DOHH2 (cell line): ENCODE data around the gene STX16.

Experiments used
- H3F3A ChIP-seq: fragments of 200-600 bp; sonication (generic), shearing (Covaris generic); 2 replicates; pipeline ENCODE4 v1.6.0; 2016; ENCODE audit warnings: antibody characterized with exemption, mild to moderate bottlenecking; ENCODE audit not compliant: control insufficient read depth, insufficient read depth
- H3K27ac ChIP-seq: fragments of 200-600 bp; sonication (generic); 2 replicates; pipeline ENCODE4 v1.5.1; 2014; ENCODE audit warnings: low read depth, mild to moderate bottlenecking, low read length, moderate library complexity
- H3K27me3 ChIP-seq: fragments of 200-600 bp; sonication (generic); 2 replicates; pipeline ENCODE4 v1.6.1; 2014; ENCODE audit warnings: mild to moderate bottlenecking, low read length, mixed read lengths; ENCODE audit not compliant: control insufficient read depth
- H3K36me3 ChIP-seq: fragments of 200-600 bp; sonication (generic); 2 replicates; pipeline ENCODE4 v1.6.1; 2014; ENCODE audit warnings: mild to moderate bottlenecking, low read length, moderate library complexity, mixed read lengths; ENCODE audit not compliant: control insufficient read depth
- H3K4me1 ChIP-seq: fragments of 200-600 bp; sonication (generic); 2 replicates; pipeline ENCODE4 v1.6.1; 2014; ENCODE audit warnings: mild to moderate bottlenecking, low read length, mixed read lengths; ENCODE audit not compliant: control insufficient read depth
- H3K4me2 ChIP-seq: fragments of 200-600 bp; sonication (generic); 2 replicates; pipeline ENCODE4 v1.6.0; 2014; ENCODE audit warnings: mild to moderate bottlenecking, low read length, moderate library complexity
- H3K4me3 ChIP-seq: fragments of 200-600 bp; sonication (generic); 2 replicates; pipeline ENCODE4 v1.5.1; 2014; ENCODE audit warnings: mild to moderate bottlenecking, low read length, mixed read lengths
- H3K79me2 ChIP-seq: fragments of 200-600 bp; sonication (generic); 2 replicates; pipeline ENCODE4 v1.6.1; 2014; ENCODE audit warnings: mild to moderate bottlenecking, low read length, mixed read lengths; ENCODE audit not compliant: control insufficient read depth
- H3K9me2 ChIP-seq: fragments of 200-600 bp; sonication (generic); replicated peaks from 2 replicates; pipeline ENCODE4 v1.6.1; 2014; ENCODE audit warnings: mild to moderate bottlenecking, low read length, mixed read lengths; ENCODE audit not compliant: control insufficient read depth
- H3K9me3 ChIP-seq: fragments of 200-600 bp; sonication (generic); 2 replicates; pipeline ENCODE4 v1.6.1; 2014; ENCODE audit warnings: antibody characterized with exemption, low read length, mixed read lengths; ENCODE audit not compliant: control insufficient read depth, insufficient read depth
- H4K20me1 ChIP-seq: fragments of 200-600 bp; sonication (generic); 2 replicates; pipeline ENCODE4 v1.6.0; 2014; ENCODE audit warnings: low read depth, mild to moderate bottlenecking, antibody characterized with exemption, low read length, moderate library complexity; ENCODE audit not compliant: control insufficient read depth, insufficient read depth
- CTCF ChIP-seq: fragments of 200-600 bp; sonication (generic); IDR thresholded peaks from one replicate; pipeline ENCODE4 v1.5.1; 2014; ENCODE audit warnings: antibody characterized with exemption, mild to moderate bottlenecking, low read depth, low read length; ENCODE audit not compliant: poor library complexity, severe bottlenecking
- EZH2phosphoT487 ChIP-seq: fragments of 200-600 bp; sonication (generic); IDR thresholded peaks from 2 replicates; pipeline ENCODE4 v1.6.1; 2017; ENCODE audit warnings: borderline replicate concordance, mild to moderate bottlenecking, antibody characterized with exemption, low read length, moderate library complexity, mixed read lengths

The STX16 gene

GRCh38 chr20:58655328-58656107 is 4.4 kb downstream of the STX16 start:
- peaks cover 25% of the 10 kb centered on the region for H4K20me1 ChIP-seq
- H3K9me2 ChIP-seq, result no peaks in the 10 kb centered on the region
- no peak overlapping the region for H3K27ac ChIP-seq
- TF ChIP-seq CTCF (no peak), EZH2phosphoT487 (no peak)
- H3K4me3 ChIP-seq, result no peak overlapping the region
- peaks cover 62% of the 10 kb centered on the region for H3K36me3 ChIP-seq
- H3K9me3 ChIP-seq, result no peaks in the 10 kb centered on the region
- H3K4me1 ChIP-seq, result peaks cover 49% of the 10 kb centered on the region
- no peaks in the 10 kb centered on the region for H3F3A ChIP-seq
- peak overlapping the region; percentile 28 for H3K4me2 ChIP-seq
- H3K27me3 ChIP-seq, result no peaks in the 10 kb centered on the region
- H3K79me2 ChIP-seq, result peaks cover 95% of the 10 kb centered on the region

- Histone ChIP-seq H3K27me3 (no peaks in the 10 kb centered on the region), H3K9me3 (no peaks in the 10 kb centered on the region), H3K4me3 (no peak overlapping the region), H4K20me1 (peaks cover 25% of the 10 kb centered on the region), H3K36me3 (peaks cover 67% of the 10 kb centered on the region), H3K9me2 (no peaks in the 10 kb centered on the region), H3K4me2 (0 out of 2 replicates have a peak overlapping the region, but pooled peaks have one; percentile 0), H3K27ac (no peak overlapping the region), H3K79me2 (peaks cover 100% of the 10 kb centered on the region), H3K4me1 (peaks cover 52% of the 10 kb centered on the region), H3F3A (no peaks in the 10 kb centered on the region)
- TF ChIP-seq CTCF, result no peak
- TF ChIP-seq EZH2phosphoT487, result no peak
Observed at GRCh38 chr20:58656831-58657230, 5.7 kb downstream of the STX16 start.

DNA sequence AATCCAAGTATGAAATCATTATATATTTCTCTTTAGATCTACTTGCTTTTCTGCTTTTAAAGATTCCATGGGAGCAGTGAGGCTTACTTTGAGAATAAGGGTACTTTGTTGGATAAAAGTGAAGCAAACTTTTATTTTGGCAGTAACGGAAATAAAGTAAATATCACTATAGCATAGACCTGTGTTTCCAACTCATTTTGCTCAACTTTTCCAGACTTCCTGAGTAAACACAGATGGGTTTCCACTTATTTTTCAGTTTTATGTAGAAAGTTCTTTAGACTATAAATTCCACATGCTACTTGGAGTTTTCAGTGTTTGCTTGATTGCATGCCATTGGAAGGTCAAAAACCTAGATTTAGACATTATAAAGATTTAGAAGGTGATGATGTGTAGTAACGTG is 6.2 kb downstream of the STX16 start:
- no peaks in the 10 kb centered on the region for H3F3A ChIP-seq
- no peaks in the 10 kb centered on the region for H3K27me3 ChIP-seq
- peaks cover 25% of the 10 kb centered on the region for H4K20me1 ChIP-seq
- H3K79me2 ChIP-seq, result peaks cover 100% of the 10 kb centered on the region
- H3K4me3 ChIP-seq, result no peak overlapping the region
- peaks cover 70% of the 10 kb centered on the region for H3K36me3 ChIP-seq
- H3K27ac ChIP-seq, result no peak overlapping the region
- 0 out of 2 replicates have a peak overlapping the region, but pooled peaks have one; percentile 0 for H3K4me2 ChIP-seq
- peaks cover 52% of the 10 kb centered on the region for H3K4me1 ChIP-seq
- no peaks in the 10 kb centered on the region for H3K9me2 ChIP-seq
- H3K9me3 ChIP-seq, result no peaks in the 10 kb centered on the region
- no peak for TF ChIP-seq CTCF
